IPS DF 6.9 (cell line): ENCODE measurements around the gene PLEKHD1.

Source experiments
- DNase-seq: peaks from one replicate; pipeline ENCODE4 v3.0.0-alpha.2; 2013; ENCODE audit warnings: low read depth, low spot score
- H3K27ac ChIP-seq: one replicate; pipeline ENCODE4 v1.5.1; 2013; ENCODE audit warnings: low read length, control low read depth
- H3K27me3 ChIP-seq: 2 replicates; pipeline ENCODE4 v1.6.1; 2013; ENCODE audit warnings: mild to moderate bottlenecking, low read length; ENCODE audit not compliant: control insufficient read depth, insufficient read depth
- H3K36me3 ChIP-seq: 2 replicates; pipeline ENCODE4 v1.6.1; 2013; ENCODE audit warnings: low read length; ENCODE audit not compliant: control insufficient read depth, insufficient read depth
- H3K4me1 ChIP-seq: 2 replicates; pipeline ENCODE4 v1.6.1; 2013; ENCODE audit warnings: low read length; ENCODE audit not compliant: control insufficient read depth, insufficient read depth
- H3K4me3 ChIP-seq: 2 replicates; pipeline ENCODE4 v1.5.1; 2013; ENCODE audit warnings: mild to moderate bottlenecking, low read length
- H3K9me3 ChIP-seq: 2 replicates; pipeline ENCODE4 v1.6.1; 2013; ENCODE audit warnings: low read length, inconsistent platforms; ENCODE audit not compliant: control insufficient read depth, insufficient read depth
- WGBS: extraction: QIAGEN DNeasy Blood & Tissue Kit; methylation state at CpG from one replicate; pipeline ENCODE4 v1.1.7; 2013; ENCODE audit warnings: mixed read lengths, missing lambda C conversion rate; ENCODE audit not compliant: insufficient read length, insufficient coverage; 5-methylcytosine and 5-hydroxymethylcytosine counted together

PLEKHD1 gene

DNA sequence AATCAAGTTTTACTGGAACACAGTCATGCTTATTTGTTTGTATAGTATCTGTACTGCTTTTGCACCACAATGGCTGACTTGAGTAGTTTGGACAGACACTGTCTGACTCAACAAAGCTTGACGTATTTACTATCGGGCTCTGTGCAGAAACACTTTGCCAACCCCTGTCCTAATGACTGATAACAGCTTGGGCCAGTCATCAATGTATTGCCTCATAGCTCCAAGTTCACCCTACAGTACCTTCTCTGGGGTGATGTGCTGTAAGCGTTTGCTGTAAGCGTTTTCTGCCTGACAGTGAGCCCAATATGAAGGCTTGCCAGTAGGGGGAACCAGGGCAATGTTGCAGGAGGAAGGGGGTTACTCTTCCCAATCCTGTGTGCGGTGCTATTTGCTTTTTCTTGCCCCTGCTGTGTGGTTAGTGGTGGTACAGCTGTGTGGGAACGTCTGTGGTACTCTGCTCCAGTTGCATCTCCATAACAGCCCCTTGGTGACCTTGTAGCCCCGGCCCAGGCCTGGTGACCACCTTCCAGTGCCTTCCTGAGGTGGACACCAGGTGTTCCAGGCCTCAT, 95.6 kb downstream of the PLEKHD1 start:
- WGBS, result no CpG with 5 or more reads among the region's 7 CpGs

More for the DNA sequence above, 95.6 kb downstream of the PLEKHD1 start:
- Histone ChIP-seq H3K9me3 (no peaks in the 10 kb centered on the region), H3K4me1 (0 out of 2 replicates have a peak, but pooled peaks cover 2% of the 10 kb centered on the region), H3K36me3 (no peaks in the 10 kb centered on the region), H3K27me3 (no peaks in the 10 kb centered on the region), H3K27ac (no peak overlapping the region), H3K4me3 (no peak overlapping the region)
- DNase-seq, result no peak
